Fibroblast of lung (primary cell): ENCODE measurements around the gene CTNNA2. TPM values are rescaled to one million over a fixed set of nuclear protein-coding genes. Genes with fewer than 3 reads are reported as not detected.

Experiments used
- DNase-seq, 2 donors: peaks; one replicate each; pipeline versions ENCODE4 v3.0.0 to v3.0.0-alpha.2; 2010; ENCODE audit warnings: low read depth in 2 of 2
- H2AFZ ChIP-seq: 2 replicates; pipeline ENCODE4 v1.5.1; 2012; ENCODE audit warnings: low read length, control low read depth, inconsistent platforms
- H3K27ac ChIP-seq: 2 replicates; pipeline ENCODE4 v1.5.1; 2011; ENCODE audit warnings: low read length, control low read depth; ENCODE audit not compliant: insufficient read depth
- H3K27me3 ChIP-seq: 2 replicates; pipeline ENCODE4 v1.5.1; 2011; ENCODE audit warnings: mild to moderate bottlenecking, low read length; ENCODE audit not compliant: control insufficient read depth, insufficient read depth
- H3K36me3 ChIP-seq: 2 replicates; pipeline ENCODE4 v1.5.1; 2011; ENCODE audit warnings: low read length; ENCODE audit not compliant: control insufficient read depth, insufficient read depth
- H3K4me1 ChIP-seq: 2 replicates; pipeline ENCODE4 v1.5.1; 2011; ENCODE audit warnings: low read length; ENCODE audit not compliant: control insufficient read depth, insufficient read depth; ENCODE audit errors: extremely low read depth
- H3K4me2 ChIP-seq: 2 replicates; pipeline ENCODE4 v1.5.1; 2011; ENCODE audit warnings: low read length, control low read depth; ENCODE audit not compliant: insufficient read depth; ENCODE audit errors: extremely low read depth
- H3K4me3 ChIP-seq, 4 experiments: fragments of 200-600 bp in 1 of 4; sonication (generic) in 1 of 4; replicated peaks in 1 of 4; 2 replicates each; pipeline ENCODE4 v1.5.1; 2011 to 2016; ENCODE audit warnings: low read length in 4 of 4, low read depth in 3 of 4, mild to moderate bottlenecking in 3 of 4, control low read depth in 2 of 4, inconsistent platforms in 1 of 4, mixed read lengths in 1 of 4; ENCODE audit not compliant: insufficient read depth in 1 of 4; ENCODE audit errors: control extremely low read depth in 1 of 4
- H3K79me2 ChIP-seq: 2 replicates; pipeline ENCODE4 v1.5.1; 2012; ENCODE audit warnings: mild to moderate bottlenecking, low read length, inconsistent platforms; ENCODE audit not compliant: control insufficient read depth, insufficient read depth
- H3K9ac ChIP-seq: 2 replicates; pipeline ENCODE4 v1.5.1; 2011; ENCODE audit warnings: mild to moderate bottlenecking, low read length, control low read depth; ENCODE audit not compliant: insufficient read depth
- H3K9me3 ChIP-seq: 2 replicates; pipeline ENCODE4 v1.5.1; 2012; ENCODE audit warnings: low read depth, low read length; ENCODE audit not compliant: control insufficient read depth, insufficient read depth
- H4K20me1 ChIP-seq: 2 replicates; pipeline ENCODE4 v1.5.1; 2011; ENCODE audit warnings: low read length; ENCODE audit not compliant: control insufficient read depth, insufficient read depth; ENCODE audit errors: extremely low read depth
- EZH2 ChIP-seq: IDR thresholded peaks from 2 replicates; pipeline ENCODE4 v1.5.1; 2012; ENCODE audit warnings: low read length, control low read depth, mild to moderate bottlenecking; ENCODE audit errors: missing control alignments
- polyA plus RNA-seq, 2 donors: library from polyadenylated mRNA; depleted of rRNA in 1 of 2; stranded (reverse) in 1 of 2; unstranded in 1 of 2; fragments of >200 nt; gene quantifications; 2 replicates each; pipeline ENCODE4 v1.2.1, GENCODE V29; 2011 to 2012; ENCODE audit warnings: missing spikeins in 1 of 2
- total RNA-seq: library from RNA; depleted of rRNA; stranded (reverse); fragments of >200 nt; gene quantifications from 2 replicates; pipeline ENCODE4 v1.2.1, GENCODE V29; 2014
- TF ChIP-seq, protein P1 (sequence below), 2 donors: IDR thresholded peaks in 1 of 2; conservative IDR thresholded peaks in 1 of 2; 1 replicate in 1 of 2; 2 replicates in 1 of 2; pipeline ENCODE4 v1.5.1; 2011 to 2012; ENCODE audit warnings: low read length in 2 of 2, control low read depth in 1 of 2, inconsistent platforms in 1 of 2, low read depth in 1 of 2, mild to moderate bottlenecking in 1 of 2

CTNNA2 gene
- total and polyA plus RNA-seq, 2 donors (not counting 1 experiment from before 2014, with no cell fraction given), result not detected

DNA sequence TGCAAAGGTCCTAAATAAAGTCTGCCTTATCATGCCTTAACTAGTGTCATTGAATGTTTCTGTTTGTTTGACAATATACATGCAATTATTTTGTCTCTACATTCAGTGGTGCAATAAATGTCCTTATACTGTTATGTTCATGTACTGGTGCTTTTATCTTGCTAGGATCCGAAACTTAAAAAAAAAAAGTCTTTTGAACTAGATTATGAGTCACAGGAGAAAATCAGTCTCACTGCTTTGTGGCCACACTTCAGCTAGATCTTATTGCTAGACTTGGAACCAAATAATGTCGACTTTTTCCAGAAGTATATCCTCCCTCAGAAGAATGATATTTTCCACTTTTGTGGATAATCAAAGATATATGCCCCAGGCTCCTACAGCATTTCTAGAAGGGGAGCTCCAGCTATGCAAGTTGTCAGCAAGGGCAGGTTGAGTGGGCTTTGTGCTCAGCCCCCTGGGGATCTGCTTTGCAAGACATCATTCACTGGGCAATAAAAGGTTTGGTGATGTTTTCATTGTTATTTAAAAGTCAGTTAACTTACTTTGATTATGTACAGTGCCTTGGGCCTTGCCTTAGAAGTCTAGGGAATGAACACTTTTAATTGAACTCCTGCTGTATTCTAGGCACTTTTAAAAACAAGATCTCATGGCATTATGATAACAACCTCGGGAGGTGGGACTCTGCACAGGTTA is 948.8 kb downstream of the CTNNA2 start:
- Histone ChIP-seq H3K9ac (no peak overlapping the region), H3K4me2 (no peak overlapping the region), H4K20me1 (no peaks in the 10 kb centered on the region), H3K9me3 (no peaks in the 10 kb centered on the region), H3K27ac (no peak overlapping the region), H2AFZ (no peak overlapping the region), H3K4me1 (no peaks in the 10 kb centered on the region), H3K79me2 (no peaks in the 10 kb centered on the region), H3K36me3 (no peaks in the 10 kb centered on the region), H3K4me3 (no peak overlapping the region), H3K27me3 (no peaks in the 10 kb centered on the region)
- DNase-seq, result peak in 1 of 2 donors; percentile 9
- no peak for TF ChIP-seq EZH2
- TF ChIP-seq, protein P1, sequence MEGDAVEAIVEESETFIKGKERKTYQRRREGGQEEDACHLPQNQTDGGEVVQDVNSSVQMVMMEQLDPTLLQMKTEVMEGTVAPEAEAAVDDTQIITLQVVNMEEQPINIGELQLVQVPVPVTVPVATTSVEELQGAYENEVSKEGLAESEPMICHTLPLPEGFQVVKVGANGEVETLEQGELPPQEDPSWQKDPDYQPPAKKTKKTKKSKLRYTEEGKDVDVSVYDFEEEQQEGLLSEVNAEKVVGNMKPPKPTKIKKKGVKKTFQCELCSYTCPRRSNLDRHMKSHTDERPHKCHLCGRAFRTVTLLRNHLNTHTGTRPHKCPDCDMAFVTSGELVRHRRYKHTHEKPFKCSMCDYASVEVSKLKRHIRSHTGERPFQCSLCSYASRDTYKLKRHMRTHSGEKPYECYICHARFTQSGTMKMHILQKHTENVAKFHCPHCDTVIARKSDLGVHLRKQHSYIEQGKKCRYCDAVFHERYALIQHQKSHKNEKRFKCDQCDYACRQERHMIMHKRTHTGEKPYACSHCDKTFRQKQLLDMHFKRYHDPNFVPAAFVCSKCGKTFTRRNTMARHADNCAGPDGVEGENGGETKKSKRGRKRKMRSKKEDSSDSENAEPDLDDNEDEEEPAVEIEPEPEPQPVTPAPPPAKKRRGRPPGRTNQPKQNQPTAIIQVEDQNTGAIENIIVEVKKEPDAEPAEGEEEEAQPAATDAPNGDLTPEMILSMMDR (conservative IDR thresholded peaks at IDR 0.05 in 1 of 2, IDR thresholded peaks at IDR 0.05 in 1 of 2; ENCODE audit: low read depth in 1 of 2, low read length in 2 of 2), result no peak

DNA sequence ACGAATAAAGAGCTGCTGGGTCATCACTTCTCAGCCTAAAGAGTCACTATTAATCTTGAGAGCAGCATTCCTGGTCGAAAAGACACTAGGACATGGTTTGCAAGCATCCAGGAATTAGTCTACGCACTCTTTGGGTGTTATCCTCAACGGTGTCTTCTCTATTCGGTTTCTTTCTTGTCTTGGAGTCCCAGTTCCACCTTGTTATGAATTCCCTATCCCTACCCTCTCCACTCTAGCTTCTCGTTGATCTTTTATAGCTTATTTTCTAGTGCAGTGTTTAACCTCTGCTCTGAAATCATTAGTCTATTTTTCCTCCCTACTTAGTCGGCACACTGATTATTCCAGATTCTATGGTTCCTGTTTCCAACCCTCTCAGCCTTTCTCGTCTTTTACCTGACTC is 949.8 kb downstream of the CTNNA2 start:
- no peak for TF ChIP-seq EZH2
- TF ChIP-seq, protein P1 (conservative IDR thresholded peaks at IDR 0.05 in 1 of 2, IDR thresholded peaks at IDR 0.05 in 1 of 2; ENCODE audit: low read depth in 1 of 2, low read length in 2 of 2), result no peak

DNA sequence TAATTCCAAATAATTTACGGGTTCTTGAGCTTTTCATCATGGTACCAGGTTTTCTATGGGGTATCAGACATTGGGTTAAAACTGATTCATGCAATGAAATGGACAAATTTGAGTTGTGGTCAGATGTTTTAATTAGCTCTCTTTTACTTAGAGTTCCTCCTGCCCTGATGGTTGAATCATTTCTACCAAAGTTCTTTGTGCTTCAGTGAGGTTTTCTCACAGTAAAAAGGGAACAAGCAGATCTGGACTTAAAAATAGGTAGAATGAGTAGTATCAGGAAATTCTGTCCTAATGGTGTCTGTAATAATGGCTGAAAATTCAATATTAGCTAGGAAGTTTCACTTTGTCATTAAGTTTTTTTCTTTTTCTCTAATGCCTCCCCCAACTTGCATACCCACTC is 951.4 kb downstream of the CTNNA2 start:
- TF ChIP-seq EZH2, result no peak
- TF ChIP-seq, protein P1 (conservative IDR thresholded peaks at IDR 0.05 in 1 of 2, IDR thresholded peaks at IDR 0.05 in 1 of 2; ENCODE audit: low read depth in 1 of 2, low read length in 2 of 2), result no peak
- Histone ChIP-seq H3K79me2 (no peaks in the 10 kb centered on the region), H3K4me2 (no peak overlapping the region), H4K20me1 (no peaks in the 10 kb centered on the region), H3K27ac (no peak overlapping the region), H3K4me1 (no peaks in the 10 kb centered on the region), H3K9me3 (no peaks in the 10 kb centered on the region), H2AFZ (no peak overlapping the region), H3K36me3 (no peaks in the 10 kb centered on the region), H3K27me3 (no peaks in the 10 kb centered on the region), H3K4me3 (no peak overlapping the region), H3K9ac (no peak overlapping the region)
- no peak for DNase-seq

More for the DNA sequence above, 949.8 kb downstream of the CTNNA2 start:
- no peak overlapping the region for H3K27ac ChIP-seq
- no peak for DNase-seq
- H4K20me1 ChIP-seq, result no peaks in the 10 kb centered on the region
- H3K27me3 ChIP-seq, result no peaks in the 10 kb centered on the region
- no peak overlapping the region for H2AFZ ChIP-seq
- no peak overlapping the region for H3K9ac ChIP-seq
- H3K79me2 ChIP-seq, result no peaks in the 10 kb centered on the region
- no peaks in the 10 kb centered on the region for H3K9me3 ChIP-seq
- no peaks in the 10 kb centered on the region for H3K36me3 ChIP-seq
- no peaks in the 10 kb centered on the region for H3K4me1 ChIP-seq
- no peak overlapping the region for H3K4me3 ChIP-seq
- no peak overlapping the region for H3K4me2 ChIP-seq
